ENCODE measurements around the gene RAG1. TPM values are rescaled to one million over a fixed set of nuclear protein-coding genes. Genes with fewer than 3 reads are reported as not detected.

The RAG1 gene
- total RNA-seq, 1 donor from 2014 or later = 1.1 TPM

DNA sequence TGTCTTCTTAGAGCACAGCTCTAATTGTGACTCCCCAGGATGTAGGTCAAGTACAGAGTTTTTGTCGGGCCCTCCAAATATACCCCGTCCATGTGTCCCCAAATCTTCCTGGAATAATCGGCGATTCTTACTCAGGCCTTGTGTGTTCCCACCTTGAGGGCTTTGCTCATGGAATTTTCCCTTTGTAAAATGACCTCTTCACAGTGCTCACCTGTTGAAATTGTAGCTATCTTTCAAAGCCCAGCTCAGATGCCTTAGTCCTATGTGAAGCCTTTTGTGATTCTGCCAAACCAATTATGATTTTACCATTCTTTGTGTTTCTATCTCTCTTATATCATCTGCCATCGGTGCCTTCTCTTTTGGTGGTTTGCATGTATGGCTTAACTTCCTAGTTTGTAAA is 60.3 kb downstream of the RAG1 start:
- DNase-seq (ENCODE audit: low spot score) = no peak

DNA sequence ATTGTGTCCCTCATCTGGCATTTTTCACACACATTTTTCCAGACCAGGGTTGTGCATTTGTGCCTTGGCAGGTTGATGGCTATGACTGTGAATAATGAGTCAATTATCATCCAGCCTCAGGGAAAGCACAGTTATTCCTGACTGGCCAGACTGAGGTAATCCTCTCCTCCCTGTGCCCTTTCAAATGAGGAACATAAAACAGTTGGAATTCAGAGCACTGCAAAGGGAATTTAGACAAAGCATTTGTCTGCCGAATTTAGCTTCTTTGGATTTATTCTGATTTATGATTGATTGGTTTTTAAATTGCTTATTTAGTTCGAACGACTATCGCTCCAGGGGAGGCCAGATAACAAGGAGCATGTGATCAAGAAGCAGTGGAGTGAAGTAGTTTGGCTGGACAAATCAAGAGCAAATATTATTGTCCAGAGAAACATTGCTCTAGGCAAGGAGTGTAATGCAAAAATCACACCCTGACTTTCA is 61.0 kb downstream of the RAG1 start:
- no peak for DNase-seq (ENCODE audit: low spot score)

Other genes starting within 250 kb of the RAG1 start
- 16.9 TPM for gene TRAF6, start 57.7 kb upstream of the RAG1 start, total RNA-seq
- gene IFTAP, start 26.5 kb downstream of the RAG1 start, total RNA-seq = 11.6 TPM
- gene RAG2, start 30.2 kb downstream of the RAG1 start, total RNA-seq = not detected